NCI-H345 treated with DMSO at 0.1 percent for 48 hours (cell line): ENCODE measurements around the gene ALDH1L1.

Experiments
- DNase-seq: peaks from one replicate; lab custom pipeline; 2025; ENCODE audit not compliant: unreplicated experiment; lab: John Stamatoyannopoulos, UW

The ALDH1L1 gene

DNA sequence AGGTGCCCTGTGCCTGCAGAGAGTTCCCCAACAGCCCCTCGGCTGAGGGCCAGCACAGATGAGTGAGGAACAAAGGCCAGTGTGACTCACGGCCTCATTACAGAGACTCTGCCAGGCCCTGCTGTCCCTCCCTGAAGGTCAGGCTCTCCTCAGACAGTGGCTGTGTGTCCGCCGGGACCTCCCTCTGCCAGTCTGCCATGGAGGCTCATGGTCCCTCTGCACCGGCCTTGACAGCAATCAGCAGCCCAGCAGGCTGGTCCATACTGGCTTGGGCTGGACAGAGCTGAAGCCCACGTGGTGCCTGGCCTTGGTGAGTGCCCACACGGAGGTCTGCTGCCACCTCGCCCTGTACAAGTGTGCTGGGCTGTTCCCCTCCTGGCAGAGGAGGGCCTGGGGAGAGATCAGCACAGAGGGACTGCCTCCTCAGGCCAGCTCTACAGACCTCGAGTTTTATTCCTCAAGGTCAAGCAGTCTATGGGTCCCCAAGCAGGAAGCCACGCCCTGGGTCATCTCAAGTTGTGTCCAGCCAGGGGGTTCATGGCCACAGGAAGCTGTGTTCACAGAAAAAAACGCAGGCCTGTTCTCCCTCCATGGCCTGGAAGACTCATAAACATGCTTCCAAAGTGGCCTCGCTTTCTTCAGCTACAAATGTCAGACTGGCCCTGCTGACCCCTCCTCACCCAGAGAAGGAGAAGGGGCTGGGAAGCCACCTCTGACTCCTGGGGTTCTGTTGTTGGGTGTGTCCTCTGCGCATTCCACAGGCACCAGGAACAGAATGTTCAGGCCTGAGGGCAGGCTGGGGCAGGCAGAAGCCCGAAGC, 123.5 kb downstream of the ALDH1L1 start:
- no peak for DNase-seq

DNA sequence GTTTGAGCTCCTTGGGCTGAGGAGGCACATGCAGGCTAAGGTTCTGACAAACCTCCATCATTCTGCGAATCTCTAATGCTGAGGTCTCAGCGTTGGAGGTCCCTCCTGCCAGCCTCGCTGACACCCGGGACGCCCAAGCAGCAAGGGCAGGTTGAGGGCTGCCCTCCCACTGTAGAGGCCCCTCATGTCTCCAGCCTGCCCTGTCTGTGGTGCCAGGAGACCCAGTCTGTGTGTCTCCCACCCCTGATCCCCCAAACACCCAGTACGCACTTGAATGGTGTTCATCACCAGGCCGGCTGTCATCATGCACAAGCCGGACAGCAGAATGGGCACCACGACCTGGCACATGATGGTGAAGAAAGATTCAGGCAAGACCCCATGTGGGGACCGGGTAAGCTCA, 124.3 kb downstream of the ALDH1L1 start:
- DNase-seq: no peak

DNA sequence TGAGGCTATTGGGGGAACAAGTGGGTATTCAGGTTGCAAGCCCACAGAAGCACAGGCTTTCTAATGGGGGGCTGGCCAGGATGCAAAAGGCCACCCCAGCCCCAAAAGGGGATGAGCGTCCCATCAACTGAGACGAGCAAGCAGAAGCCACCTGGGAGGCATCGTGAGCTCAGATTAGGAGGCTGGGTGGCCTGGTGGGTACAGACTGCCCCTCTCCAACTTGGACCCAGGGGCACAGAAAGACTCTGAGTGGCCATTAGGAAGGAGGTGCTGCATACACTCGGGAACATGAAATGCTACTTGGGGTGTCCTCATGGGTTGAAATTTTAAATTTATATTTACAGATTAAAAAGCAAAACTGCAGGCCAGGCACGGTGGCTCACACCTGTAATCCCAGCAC, 125.5 kb downstream of the ALDH1L1 start:
- DNase-seq: no peak

DNA sequence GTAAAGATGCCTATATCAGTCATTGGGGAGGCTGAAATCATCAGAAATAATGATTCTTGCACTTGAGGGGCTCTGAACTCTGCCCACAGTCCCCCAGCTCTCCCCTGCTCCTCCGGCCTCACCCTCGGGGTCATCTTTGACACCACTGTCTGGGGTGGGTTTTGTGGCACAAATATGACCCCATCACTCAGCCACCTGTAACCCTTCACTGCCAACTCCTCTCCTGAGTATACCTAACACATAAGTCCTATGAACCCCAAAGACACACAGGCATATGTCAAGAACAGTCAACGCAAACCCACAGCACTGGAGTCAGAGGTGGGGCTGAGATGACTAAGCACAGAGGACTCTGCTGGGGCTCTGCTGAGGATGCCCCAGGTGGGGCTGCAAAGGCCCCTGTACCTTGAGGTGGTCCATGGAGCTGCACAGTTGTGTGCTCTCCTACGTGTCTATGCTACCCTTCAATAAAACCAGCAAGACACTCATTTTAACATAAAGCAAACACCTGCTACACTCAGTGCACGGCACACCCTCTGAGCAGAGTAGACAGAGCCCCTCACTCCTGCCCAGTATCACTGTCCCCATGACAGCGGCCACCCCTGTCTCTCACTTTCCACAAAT, 126.3 kb downstream of the ALDH1L1 start:
- no peak for DNase-seq
